ENCODE results near the gene PFDN5.
"Not testable (repeated sequence)": the region's sequence is repeated elsewhere in the genome, so short reads cannot be mapped to it uniquely, and the experiment has no call there.

The PFDN5 gene

GRCh38 chr12:53330671-53331070 is 35.3 kb downstream of the PFDN5 start:
- no peak for DNase-seq

DNA sequence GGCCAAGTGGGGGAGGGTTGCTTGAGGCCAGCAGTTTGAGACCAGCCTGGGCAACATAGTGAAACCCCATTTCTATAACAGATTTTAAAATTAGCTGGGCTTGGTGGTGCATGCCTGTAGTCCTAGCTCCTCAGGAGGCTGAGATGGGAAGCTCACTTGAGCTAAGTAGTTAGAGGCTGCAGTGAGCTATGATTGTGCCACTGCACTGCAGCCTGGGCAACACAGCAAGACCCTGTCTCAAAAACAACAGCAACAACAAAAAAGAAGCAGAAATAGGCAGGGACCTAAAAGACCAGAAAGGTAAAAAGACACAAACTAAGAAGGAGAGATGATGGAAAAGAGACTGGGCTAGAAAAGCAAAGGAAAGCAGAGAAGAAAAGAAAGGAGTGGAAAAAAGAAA is 37.0 kb downstream of the PFDN5 start:
- DNase-seq, result not testable (repeated sequence)

- DNase-seq, result no peak
Observed at GRCh38 chr12:53332744-53333143, 37.4 kb downstream of the PFDN5 start.

- no peak for DNase-seq
Observed at GRCh38 chr12:53333289-53333688, 37.9 kb downstream of the PFDN5 start.

DNA sequence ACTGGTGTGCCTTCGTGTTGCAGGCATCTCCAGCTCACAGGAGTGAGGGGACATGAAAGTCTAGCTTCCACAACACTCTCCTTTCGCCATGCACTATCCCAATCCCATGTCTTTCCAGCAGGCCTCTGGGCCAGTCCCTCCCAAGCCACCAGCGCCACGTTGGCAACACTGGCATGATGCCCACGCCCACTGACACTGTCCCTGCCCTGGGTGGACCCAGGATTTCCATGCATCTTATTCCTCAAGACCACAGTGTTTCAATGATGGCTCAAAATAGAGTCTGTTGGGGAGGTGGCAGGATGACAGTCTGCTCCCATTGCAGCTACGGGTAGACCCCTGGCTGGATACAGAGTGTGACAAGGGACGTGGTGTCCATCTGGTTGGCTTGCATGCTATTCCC is 38.5 kb downstream of the PFDN5 start:
- no peak for DNase-seq

DNA sequence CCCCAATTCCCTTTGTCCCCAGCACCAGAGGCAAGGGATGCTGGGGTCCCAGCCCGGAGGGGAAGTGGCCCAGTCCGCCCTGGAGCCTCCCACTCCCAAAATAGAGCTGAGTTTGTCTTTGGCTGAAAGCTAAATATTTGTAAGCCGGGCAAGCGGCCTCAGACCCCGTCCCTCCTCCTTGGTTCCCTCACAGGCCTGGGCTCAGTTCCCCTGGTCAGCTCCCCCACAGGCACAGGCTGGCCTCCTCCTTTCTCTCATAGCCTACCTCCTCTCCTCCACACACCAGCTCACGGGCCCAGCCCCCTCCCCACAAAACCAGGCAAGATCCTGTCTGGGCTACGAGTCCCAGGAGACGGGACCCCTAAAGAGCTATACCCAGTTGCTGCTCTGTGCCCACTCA is 39.5 kb downstream of the PFDN5 start:
- no peak for DNase-seq

- DNase-seq, result no peak
Observed at GRCh38 chr12:53336181-53336681, 40.9 kb downstream of the PFDN5 start, which contains the start of gene SP7. Gene SP7 (minus strand): TSS chr12:53336354. CDS start chr12:53335646, 708 bp downstream.

GRCh38 chr12:53338017-53338416 is 42.7 kb downstream of the PFDN5 start:
- DNase-seq, result no peak

GRCh38 chr12:53338916-53339315 is 43.6 kb downstream of the PFDN5 start:
- DNase-seq, result no peak

DNA sequence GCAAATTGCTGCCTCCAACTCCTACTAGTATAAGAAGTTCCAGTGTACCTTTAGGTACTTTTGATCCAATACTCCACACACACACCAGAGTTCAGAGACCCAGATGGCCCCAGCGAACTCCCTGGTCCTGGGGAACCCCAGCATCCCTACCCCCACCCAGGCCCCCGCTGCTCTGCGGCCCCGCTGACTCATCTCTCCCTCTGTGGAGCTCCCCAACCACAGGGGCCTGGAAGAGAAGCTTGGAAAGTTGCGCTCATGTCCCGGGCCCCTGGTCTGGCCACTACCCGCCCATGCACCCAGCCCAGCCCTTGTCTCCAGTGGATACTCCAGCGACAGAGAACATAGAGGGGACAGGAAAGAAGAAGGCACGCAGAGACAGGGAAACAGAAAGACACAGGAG is 45.1 kb downstream of the PFDN5 start:
- DNase-seq, result no peak

- DNase-seq, result no peak
Observed at GRCh38 chr12:53343449-53343848, 48.1 kb downstream of the PFDN5 start.

DNA sequence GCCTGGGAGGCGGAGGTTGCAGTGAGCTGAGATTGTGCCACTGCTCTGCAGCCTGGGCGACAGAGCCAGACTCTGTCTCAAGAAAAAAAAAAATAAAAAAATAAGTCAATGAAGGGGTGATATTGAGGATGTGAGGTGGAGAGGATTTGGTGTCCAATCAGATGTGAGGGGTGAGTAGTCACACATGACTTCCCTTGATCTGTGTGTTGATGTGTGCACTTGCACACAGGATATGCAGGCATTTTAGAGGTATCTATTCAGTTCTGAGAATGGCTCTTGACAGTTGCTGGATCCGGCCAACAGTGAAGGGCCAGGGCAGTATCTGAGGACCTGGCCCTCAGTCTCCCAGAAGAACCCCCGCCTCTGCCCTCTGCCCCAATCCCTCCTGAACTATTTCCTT is 48.6 kb downstream of the PFDN5 start:
- DNase-seq, result no peak

GRCh38 chr12:53344487-53344823 is 49.1 kb downstream of the PFDN5 start:
- DNase-seq, result no peak

DNA sequence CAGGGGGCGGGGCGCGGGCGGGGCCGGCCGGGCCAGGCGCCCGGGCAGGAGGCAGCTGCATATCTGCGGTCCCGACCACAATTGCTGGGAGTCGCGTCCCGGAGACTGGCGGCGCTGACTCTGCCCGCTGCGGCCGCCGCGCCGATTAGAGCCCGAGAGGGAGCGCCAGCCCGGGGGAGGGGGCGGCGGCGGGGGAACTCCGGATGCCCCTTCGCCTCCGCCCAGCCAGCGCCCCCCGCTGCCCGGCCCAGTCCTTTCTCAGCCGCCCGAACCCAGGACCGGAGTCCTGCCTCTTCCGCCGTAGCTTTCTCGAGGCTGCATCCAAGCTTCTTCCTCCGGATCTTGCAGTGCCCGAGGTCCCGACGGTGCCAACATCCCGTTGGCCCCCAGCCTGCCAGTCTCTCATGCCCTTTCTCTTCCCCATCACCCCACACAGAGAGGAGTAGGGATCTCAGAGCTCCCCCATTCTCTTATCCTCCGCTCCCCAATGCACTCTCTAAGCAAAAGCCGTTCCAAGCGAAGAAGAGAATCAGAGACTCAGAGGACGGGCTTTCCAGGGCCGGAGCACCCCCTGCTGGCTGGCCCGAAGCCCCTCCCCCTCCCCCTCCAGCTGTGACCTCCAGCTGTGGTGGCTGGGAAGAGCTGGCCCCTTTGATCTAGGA is 49.6 kb downstream of the PFDN5 start:
- DNase-seq, result peak; percentile 74

DNA sequence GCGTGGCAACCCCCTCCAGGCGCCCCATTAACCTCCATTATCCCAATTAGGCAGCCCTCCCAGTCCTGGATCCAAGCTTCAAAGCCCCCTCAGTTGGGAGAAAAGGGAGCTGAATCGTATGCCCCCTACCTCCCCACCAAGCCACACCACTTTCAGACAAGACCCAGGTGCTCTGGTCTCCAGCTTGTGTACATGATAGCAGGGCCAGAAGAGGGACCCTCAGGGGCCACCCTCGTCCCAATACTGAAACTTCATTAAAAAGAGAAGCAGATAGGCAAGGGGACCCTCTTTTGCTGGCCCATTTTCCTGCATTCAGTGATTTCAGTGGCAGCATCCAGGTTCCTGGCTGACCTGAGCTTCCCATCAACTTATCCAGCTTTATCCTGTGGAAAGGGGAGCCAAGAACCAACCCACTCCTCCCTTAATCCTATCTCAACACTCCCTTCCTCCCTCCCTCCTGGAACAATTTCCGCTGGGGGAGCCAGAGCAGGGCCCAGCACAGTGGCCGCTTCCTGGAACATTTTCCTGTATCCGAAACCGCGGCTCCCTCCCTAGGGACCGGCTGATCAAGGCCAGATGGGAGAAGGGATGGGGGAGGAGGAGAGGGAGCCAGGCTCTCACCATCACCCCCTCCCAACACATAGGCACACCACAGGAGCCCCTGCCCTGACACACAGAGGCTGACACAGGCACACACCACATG is 50.3 kb downstream of the PFDN5 start:
- DNase-seq, result no peak

GRCh38 chr12:53346491-53346890 is 51.1 kb downstream of the PFDN5 start:
- no peak for DNase-seq

- DNase-seq, result no peak
Observed at GRCh38 chr12:53347905-53348304, 52.6 kb downstream of the PFDN5 start.
